PC-3 (cell line): ENCODE results near the gene GALNT13.

Experiments used
- EZH2 ChIP-seq: fragments of 300-600 bp; sonication (generic); IDR thresholded peaks from one replicate; pipeline ENCODE4 v1.6.1; 2017; ENCODE audit warnings: antibody characterized with exemption, mild to moderate bottlenecking, low read length; ENCODE audit not compliant: unreplicated experiment
- TF ChIP-seq, protein P1 (sequence below): fragments of 300-600 bp; sonication (generic); conservative IDR thresholded peaks from 2 replicates; pipeline ENCODE4 v1.5.1; 2017; ENCODE audit warnings: antibody characterized with exemption, low read depth, mild to moderate bottlenecking, low read length

- TF ChIP-seq, protein P1, sequence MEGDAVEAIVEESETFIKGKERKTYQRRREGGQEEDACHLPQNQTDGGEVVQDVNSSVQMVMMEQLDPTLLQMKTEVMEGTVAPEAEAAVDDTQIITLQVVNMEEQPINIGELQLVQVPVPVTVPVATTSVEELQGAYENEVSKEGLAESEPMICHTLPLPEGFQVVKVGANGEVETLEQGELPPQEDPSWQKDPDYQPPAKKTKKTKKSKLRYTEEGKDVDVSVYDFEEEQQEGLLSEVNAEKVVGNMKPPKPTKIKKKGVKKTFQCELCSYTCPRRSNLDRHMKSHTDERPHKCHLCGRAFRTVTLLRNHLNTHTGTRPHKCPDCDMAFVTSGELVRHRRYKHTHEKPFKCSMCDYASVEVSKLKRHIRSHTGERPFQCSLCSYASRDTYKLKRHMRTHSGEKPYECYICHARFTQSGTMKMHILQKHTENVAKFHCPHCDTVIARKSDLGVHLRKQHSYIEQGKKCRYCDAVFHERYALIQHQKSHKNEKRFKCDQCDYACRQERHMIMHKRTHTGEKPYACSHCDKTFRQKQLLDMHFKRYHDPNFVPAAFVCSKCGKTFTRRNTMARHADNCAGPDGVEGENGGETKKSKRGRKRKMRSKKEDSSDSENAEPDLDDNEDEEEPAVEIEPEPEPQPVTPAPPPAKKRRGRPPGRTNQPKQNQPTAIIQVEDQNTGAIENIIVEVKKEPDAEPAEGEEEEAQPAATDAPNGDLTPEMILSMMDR = no peak
- TF ChIP-seq EZH2 = no peak
Observed at GRCh38 chr2:153939124-153939796, 67.5 kb downstream of the GALNT13 start.
